ENCODE data around the gene KIF20B.

KIF20B gene, protein sequence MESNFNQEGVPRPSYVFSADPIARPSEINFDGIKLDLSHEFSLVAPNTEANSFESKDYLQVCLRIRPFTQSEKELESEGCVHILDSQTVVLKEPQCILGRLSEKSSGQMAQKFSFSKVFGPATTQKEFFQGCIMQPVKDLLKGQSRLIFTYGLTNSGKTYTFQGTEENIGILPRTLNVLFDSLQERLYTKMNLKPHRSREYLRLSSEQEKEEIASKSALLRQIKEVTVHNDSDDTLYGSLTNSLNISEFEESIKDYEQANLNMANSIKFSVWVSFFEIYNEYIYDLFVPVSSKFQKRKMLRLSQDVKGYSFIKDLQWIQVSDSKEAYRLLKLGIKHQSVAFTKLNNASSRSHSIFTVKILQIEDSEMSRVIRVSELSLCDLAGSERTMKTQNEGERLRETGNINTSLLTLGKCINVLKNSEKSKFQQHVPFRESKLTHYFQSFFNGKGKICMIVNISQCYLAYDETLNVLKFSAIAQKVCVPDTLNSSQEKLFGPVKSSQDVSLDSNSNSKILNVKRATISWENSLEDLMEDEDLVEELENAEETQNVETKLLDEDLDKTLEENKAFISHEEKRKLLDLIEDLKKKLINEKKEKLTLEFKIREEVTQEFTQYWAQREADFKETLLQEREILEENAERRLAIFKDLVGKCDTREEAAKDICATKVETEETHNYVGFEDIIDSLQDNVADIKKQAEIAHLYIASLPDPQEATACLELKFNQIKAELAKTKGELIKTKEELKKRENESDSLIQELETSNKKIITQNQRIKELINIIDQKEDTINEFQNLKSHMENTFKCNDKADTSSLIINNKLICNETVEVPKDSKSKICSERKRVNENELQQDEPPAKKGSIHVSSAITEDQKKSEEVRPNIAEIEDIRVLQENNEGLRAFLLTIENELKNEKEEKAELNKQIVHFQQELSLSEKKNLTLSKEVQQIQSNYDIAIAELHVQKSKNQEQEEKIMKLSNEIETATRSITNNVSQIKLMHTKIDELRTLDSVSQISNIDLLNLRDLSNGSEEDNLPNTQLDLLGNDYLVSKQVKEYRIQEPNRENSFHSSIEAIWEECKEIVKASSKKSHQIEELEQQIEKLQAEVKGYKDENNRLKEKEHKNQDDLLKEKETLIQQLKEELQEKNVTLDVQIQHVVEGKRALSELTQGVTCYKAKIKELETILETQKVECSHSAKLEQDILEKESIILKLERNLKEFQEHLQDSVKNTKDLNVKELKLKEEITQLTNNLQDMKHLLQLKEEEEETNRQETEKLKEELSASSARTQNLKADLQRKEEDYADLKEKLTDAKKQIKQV (N-terminal part only)

DNA sequence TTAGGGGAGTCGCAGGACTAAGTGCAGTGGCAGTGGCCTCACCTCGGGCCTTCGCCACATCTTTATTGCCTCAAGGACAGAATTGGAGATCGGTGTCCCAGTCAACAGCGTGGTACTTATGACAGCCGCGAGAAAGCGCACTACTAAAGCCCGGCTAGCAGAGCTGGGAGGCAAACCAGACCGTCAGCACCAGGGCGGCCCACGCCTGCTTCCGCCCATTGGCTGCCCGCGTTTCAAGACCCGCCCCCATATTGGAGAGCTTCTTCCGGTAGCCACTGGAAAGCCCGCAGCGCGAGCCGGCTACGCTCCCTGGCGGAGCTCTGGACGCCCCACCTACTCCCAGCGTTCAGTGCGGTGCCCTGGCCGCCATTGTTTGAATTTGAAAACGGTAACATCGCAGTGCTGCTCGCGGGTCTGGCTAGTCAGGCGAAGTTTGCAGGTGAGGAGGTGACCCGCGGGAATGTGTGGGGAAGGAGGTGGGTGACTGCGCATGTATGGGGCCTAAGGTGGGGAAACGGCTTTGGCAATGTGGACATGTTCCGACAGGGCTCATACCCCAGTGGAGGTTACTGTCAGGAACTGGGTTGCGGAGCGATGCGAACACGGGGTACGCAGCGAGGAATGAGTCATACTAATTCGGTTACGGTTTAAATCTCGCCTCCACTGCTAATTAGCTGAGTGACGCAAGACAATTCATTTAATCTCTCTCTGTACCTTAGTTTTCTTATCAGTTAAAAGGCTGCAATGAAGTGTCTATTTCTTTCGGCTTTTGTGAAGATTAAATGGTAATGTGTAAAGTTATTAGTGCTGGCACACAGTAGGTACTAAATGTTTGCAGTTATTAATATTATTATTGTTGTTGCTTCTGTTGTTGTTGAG lies at the start of gene KIF20B:
Gene KIF20B (plus strand): TSS at position 349 of the 879 bp plus-strand sequence. CDS start 3,705 bp downstream, outside the sequence.
- peak; percentile 95 to 96 for DNase-seq

DNA sequence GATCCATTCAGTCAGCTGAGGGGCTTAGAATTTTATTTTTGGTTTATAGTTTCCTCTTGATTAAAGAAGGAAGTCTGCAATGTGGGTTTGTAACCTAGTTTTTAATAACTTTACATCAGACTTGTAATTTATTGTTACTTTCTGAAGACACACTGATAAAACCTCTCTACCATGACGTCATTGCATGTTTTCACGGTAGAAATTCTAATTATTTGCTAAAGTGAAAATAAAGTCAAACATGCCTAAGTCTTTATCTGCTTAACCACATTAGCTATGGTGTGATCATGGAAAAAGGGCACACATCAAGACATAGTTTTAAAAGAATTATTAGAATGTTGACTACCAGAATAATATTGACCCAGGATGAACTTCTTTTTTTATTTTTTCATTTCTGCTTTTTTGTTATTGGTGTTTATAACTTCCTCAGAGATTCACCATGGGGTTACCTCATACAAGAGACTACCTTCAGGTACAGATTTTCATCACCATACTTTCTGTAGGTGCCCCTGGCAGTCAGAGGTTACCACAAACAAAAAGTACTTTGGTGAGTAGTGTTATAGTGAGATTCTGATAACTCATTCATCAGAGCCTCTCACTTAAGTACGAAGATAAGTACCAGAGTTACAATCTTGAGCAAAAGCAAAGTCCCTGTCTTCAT lies 49.3 kb upstream of the KIF20B start:
- no peak for DNase-seq

DNA sequence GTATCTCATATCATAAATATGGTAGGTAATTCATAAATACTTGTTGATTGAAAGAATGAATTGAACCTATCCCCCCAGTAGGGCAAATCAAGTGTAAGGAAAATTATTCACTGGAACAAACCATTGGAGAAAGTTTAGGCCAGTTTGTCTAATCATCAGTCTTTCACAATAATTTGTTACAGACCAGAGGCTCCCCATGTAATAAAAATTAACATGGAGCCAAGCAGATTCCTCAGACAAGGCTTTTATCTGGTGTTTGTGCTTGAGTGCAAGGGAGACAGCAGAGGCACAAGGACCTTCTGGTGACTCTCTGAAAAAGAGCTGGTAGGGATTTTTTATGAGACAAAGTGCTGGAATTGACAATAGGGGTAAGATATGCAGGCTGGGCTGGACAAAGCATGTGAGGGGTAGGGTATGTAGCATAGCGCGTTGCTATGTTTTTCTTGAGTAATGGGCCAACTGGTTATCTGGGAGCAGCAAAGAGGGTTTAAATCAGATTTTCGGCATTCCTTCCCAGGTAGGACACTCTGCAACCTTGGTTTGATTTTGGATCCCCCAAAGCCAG lies 48.5 kb upstream of the KIF20B start:
- no peak for DNase-seq

DNA sequence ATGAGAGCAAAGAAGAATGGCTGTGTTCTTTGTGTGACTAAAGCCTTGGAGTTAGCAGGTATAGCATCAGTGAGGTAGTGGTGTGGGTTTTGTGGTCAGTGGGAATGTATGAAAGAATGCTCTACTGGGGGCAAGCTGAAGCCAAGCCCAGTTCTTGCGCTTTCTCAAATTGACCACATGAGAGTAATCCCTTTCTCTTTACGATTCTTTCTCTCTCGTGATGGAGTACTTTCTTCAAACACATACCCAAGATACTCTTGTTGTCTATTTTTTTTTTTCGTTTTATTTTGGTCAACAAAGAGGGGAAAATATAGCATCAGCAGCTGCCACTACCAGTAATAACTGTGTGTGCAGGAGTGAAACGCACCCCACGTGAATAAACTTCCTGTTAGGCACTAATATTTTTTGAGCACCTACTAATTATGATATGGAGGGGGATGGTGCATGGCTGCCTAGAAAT lies 48.0 kb upstream of the KIF20B start:
- DNase-seq: no peak

DNA sequence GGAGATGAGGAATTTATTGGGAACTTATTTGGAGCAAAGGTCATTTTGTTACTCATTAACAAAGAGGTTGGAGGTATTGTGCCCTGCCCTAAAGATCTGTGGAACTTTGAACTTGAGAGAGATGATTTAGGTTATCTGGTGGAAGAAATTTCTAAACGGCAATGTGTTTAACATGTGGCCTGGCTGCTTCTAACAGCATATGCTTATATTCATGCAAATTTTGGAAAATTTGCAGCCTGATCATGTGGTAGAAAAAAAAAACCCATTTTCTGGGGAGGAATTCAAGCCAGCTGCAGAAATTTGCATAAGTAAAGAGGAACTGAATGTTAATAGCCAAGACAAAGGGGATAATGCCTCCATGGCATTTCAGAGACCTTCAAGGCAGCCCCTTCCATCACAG lies 45.7 kb upstream of the KIF20B start:
- no peak for DNase-seq

DNA sequence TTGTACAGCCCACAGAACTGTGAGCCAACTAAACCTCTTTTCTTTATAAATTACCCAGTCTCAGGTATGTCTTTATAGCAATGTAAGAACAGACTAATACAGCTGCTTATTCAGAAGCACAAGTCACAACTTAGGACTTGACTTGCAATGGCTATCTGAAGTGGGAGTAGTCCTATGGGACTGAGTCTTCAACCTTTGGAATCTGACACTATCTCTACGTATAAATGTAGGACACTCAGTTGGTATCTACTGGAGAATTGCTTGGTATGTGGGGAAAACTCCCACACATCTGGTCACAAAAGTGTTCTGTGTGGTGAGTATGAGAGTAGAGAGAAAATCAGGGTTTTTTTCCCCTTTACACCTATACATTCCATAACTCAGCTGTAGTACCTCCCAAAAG lies 44.1 kb upstream of the KIF20B start:
- no peak for DNase-seq

DNA sequence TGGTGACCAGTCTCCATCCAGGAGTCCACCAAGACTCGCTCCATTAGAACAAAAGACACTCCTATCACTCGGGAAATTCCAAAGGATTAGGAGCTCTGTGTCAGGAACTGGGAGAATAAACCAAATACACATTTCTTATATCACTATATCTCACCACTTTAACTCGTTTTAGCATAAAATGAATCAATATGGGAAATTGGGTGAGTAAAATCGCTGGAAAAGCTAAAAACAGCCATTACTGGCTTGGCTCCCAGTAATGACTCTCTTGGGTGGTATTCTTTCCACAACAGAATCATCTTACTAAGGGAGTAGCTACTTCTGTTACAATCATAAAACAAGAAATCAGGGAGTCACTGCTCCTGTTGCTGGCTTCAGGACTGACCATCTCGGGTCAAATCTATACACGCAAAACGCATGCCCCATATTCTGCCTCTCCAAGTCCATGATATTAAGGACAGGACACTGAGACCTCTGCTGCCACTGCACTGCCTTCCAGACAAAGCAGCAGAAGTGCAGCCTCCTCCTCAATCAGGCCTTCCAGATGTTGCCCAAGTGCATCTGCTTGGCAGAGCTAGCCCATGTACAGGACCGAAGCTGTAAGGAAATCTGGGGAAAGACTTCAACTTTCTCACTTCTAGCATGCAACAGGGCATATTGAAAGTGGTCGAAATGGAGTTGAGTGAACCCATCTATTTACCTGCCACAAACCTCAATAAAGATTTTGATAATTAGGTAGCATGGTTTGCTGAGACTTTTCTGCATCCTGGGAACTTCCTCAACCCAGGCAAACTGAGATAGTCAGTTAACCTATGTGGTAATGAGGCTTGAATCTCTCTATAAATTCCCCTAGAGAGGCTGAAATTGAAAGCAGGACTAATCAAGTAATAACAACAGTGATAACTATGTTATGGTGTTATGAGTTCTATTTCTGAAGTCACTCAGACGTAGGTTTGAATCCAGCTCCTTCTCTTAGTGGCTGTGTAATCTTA lies 42.0 kb upstream of the KIF20B start:
- DNase-seq: no peak

DNA sequence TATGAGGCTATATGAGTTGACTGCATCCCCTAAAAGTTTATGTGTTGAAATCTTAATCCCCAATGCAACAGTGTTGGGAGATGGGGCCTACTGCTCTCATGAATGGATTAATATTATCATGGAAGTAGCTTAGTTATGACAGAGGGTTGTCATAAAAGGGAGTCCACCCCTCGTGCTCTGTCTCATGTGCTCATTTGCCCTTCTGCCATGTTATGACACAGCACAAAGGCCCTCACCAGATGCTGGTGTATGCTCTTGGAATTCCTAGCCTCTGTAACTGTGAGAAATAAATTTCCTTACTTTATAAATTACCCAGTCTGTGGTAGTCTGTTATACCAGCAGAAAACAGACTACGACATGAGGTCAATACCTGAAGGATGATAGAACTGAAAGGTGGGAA lies 38.8 kb upstream of the KIF20B start:
- no peak for DNase-seq

DNA sequence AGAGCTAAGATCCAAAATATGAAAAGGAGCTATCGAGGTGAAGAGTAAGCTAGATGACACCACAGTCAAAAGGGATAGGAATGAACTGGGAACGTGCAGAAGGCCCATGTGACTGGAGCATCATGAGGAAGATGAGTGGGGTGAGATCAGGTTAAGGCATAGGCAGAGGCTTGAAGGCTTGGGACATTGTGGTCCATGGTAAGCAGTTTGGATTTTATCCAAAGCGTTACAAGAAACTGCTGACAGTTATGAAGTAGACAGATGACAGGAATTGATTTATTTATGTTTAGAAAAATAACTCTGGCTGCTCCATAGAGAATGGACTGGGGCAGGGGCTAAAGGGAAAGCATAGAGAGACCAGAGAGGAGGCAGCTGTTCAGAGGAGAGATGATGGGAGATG lies 38.2 kb upstream of the KIF20B start:
- DNase-seq: no peak

DNA sequence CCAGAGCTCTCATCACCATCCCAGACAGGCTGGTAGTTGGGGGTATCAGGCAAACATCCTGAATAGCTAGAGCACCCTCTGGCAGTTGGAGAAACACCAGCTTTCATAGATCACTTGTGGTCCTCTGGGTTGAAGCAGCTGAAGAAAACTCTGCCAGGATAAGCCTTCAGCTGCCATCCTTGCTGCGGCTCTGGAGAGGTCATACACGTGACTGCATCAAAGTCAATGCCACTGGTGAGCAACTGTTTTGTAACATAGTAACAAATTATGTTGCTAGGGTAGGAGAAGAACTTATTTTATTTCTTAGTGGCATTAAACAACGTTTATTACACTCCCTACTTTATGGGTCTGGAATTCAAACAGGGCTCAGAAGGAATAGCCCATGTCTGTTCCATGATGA lies 37.2 kb upstream of the KIF20B start:
- no peak for DNase-seq

DNA sequence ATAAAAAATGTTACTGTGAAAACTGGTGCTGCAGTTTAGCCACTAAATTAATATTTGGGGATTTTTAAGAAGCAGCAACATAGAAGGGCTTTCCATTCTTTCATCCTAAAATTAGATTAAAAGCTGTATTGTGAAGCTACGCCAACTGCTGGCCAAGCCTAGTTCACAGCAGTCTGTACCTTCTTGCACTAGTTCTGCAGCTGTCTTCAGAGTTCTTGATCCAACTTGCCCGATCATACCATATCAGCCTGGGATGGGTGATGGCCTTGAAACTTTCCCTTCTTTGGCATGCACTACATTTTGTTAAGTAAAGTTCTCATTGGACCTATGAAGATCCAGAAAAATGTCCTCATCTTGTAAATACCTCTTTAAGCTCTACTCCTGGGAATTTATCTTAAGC lies 36.1 kb upstream of the KIF20B start:
- no peak for DNase-seq

DNA sequence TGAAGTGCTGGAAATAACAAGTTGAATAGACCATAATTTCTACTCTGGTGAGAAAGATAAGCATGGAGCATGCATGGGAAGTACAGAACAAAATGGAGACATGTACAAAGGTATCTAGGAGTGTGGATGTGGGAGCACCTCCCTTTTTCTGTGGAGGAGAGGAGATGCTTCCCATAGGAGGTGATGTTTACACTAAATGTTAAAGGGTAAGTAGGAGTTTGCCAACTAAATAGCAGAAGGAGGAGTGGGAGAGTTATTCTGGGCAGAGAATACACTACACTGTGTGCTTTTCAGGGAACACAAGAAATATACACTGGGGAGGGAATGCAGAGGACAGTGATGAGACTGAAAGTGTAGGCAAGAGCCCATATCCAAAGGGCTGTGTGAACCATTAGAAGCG lies 35.3 kb upstream of the KIF20B start:
- DNase-seq: no peak

DNA sequence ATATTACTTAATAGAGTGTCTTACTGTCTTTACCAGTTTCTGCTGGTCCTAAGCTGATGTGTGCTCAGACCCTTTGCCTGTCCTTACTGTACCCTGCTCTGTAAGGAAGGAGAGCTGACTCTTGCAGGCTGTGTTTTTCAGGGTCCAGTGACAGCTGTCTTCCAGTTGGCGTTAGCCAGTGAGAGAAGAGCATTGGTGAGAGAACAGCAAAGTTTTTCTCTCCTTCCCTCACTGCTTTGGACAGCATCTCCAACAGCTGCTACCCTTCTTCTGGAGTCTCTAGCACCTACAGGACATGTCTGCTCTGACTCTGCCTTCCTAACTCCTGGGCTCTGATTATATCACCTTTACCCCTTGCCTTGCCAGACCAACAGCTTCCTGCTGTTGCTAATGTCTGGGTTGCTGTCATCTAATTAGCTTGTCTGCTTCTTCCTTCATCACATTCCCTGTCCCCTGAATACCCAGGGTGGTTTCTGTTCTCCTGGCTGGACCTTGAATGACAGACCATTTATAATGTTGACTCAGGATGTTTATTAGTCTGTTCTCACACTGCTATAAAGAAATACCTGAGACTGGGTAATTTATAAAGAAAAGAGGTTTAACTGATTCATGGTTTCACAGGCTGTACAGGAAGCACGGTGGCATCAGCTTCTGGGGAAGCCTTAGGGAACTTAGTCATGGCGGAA lies 32.9 kb upstream of the KIF20B start:
- no peak for DNase-seq

DNA sequence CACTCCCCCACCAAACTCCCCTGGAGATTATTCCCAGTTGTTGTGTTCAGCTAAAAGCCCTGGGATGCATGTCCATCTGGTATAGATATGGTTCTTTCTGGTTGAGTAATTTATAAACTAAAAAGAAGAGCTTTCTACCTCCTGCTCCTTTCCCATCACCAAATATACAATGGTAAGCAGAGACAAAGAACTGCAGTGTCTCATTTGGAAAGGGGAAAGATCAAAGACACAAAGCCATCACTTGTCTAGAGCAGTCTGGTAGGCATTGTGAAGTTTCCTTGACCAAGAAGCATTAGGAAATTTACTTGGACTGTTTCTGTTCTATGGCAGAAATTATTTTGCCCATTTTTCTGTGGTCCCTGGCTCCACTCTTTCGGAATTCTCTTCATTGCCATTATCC lies 31.4 kb upstream of the KIF20B start:
- DNase-seq: no peak

DNA sequence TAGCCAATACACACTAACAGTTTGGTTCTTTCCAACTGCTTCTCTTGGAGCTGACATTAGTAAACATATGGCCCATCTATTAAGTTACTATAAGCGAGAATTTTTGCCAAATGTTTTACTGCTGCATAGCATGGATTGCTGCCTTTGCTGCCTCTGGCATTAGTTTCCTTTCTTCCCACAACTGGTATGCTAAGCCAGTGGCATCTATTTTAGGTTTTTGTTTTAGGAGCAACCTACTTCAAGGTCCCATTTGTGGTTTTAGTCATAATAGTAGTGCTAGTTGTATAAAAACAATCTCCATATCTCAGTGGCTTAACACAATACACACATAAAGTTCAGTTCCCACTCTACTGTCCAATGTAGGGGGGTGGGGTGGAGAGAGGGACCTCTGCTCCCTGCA lies 30.5 kb upstream of the KIF20B start:
- no peak for DNase-seq

DNA sequence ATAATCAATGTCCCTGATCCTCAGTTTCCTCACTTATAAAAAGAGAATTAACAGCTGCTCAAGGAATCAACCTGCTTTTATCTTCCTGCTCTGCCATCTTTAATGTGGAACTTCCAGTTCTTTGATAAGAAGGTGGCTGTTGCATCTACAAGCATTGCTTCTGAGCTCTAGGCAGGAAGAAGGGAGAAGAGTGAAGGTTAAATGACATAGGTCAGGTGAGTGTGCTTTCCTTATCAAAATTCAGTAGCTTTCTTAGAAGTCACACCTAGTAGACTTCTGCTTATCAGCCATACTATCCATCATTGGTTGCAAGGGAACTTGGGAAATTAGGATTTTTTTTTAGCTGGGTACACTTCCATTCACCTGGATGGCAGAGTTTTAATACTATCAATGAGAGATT lies 24.0 kb upstream of the KIF20B start:
- DNase-seq: no peak

DNA sequence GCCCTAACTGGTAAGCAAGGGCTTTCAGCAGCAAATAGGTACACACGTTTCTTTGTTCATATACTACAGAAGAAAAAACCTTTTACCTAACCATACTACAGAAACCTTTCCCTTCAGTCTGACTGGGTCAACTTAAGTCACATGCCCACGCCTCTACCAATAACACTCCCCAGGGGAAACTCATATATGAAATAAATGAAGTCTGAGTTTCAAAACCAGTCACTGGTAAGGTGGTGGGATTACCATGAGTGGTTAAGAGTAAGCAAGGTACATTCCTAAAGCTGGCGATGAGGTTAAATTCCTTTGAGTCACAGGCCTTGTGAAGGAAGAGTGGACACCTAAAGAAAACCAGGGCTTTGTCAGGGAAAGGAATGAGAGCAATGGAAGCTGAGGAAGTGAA lies 21.4 kb upstream of the KIF20B start:
- no peak for DNase-seq

DNA sequence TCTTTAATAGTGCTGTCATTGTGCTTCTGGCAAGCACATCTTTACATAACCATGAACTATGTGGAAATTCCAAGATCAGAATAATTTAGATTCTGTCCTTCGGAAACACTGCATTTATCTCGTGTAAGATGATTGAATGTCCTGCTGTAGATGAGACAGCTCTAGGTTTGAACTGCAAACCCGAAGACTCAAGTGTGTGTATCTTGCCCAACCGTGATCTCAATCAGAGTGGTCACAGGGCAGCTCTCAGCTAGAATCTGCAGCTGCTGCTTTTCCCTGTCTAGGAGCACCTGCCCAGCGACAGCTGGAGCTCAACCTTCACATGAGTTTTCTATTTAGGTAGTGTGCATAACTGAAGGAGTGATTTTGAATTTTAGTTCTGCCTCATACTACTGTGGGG lies 17.5 kb upstream of the KIF20B start:
- DNase-seq: no peak

DNA sequence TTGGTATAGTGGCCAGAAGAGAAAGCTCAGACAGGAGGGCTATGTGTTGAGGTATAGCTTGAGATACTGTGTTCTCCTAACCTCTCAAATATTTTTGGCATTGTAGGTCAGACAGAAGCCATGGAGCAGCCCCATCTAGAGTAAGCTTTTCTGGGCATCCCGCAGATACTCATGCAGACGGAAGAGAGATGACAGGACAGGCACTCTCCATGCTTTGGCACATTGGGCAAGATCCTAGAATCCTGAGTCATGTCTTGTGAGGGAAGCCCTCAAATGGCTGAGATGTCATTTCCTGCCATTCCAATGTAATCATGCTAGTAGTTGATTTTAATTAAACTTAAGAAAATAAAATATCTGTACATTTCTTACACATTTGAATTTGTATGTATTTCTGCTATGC lies 16.8 kb upstream of the KIF20B start:
- DNase-seq: no peak

Measured in activated T-cell treated with anti-CD3 and anti-CD28 coated beads, Interleukin-2, amount 50 U/mL, for 48 hours (primary cell).